Measurements from ENCODE around the gene CD3D.

CD3D gene

GRCh38 chr11:118342503-118343161, at the start of gene CD3D:
TSS of gene CD3D (minus strand) at chr11:118342705. CDS start at chr11:118342607, 98 bp downstream.
- no peak for DNase-seq

- DNase-seq: no peak
Measured at GRCh38 chr11:118383657-118384056, 41.2 kb upstream of the CD3D start.

GRCh38 chr11:118382954-118383353, 40.4 kb upstream of the CD3D start:
- DNase-seq: no peak

GRCh38 chr11:118380571-118380970, 38.1 kb upstream of the CD3D start:
- no peak for DNase-seq

- DNase-seq: no peak
Measured at GRCh38 chr11:118379497-118379896, 37.0 kb upstream of the CD3D start.

GRCh38 chr11:118375978-118376377, 33.5 kb upstream of the CD3D start:
- DNase-seq: no peak

- no peak for DNase-seq
Measured at GRCh38 chr11:118374729-118375128, 32.2 kb upstream of the CD3D start.

GRCh38 chr11:118373871-118374270, 31.4 kb upstream of the CD3D start:
- DNase-seq: no peak

- no peak for DNase-seq
Measured at GRCh38 chr11:118373263-118373662, 30.8 kb upstream of the CD3D start.

- no peak for DNase-seq
Measured at GRCh38 chr11:118370774-118371173, 28.3 kb upstream of the CD3D start.

- DNase-seq: no peak
Measured at GRCh38 chr11:118366287-118366686, 23.8 kb upstream of the CD3D start.

- no peak for DNase-seq
Measured at GRCh38 chr11:118364956-118365615, 22.6 kb upstream of the CD3D start.

- peak; percentile 98 for DNase-seq
Measured at GRCh38 chr11:118359295-118359958, 16.9 kb upstream of the CD3D start, which contains the start of gene UBE4A. TSS of gene UBE4A (plus strand) at chr11:118359600. CDS start at chr11:118365081, 5,481 bp downstream.

- no peak for DNase-seq
Measured at GRCh38 chr11:118358071-118358470, 15.6 kb upstream of the CD3D start.

GRCh38 chr11:118353084-118353710, 10.7 kb upstream of the CD3D start:
- peak; percentile 10 to 11 for DNase-seq

GRCh38 chr11:118349475-118349874, 7.0 kb upstream of the CD3D start:
- DNase-seq: no peak

GRCh38 chr11:118343981-118344515, 1.5 kb upstream of the CD3D start, which contains the start of gene CD3G:
TSS of gene CD3G (plus strand) at chr11:118344344. CDS start at chr11:118344424, 80 bp downstream.
- DNase-seq: no peak

- no peak for DNase-seq
Measured at GRCh38 chr11:118343248-118343647, 743 bp upstream of the CD3D start.

GRCh38 chr11:118341815-118342489, 553 bp downstream of the CD3D start:
- no peak for DNase-seq

GRCh38 chr11:118341261-118341660, 1.2 kb downstream of the CD3D start:
- no peak for DNase-seq

- DNase-seq: no peak
Measured at GRCh38 chr11:118340449-118340848, 2.1 kb downstream of the CD3D start.

- no peak for DNase-seq
Measured at GRCh38 chr11:118339281-118339961, 3.1 kb downstream of the CD3D start.
